CD14-positive monocyte (primary cell): Measurements from ENCODE around the gene OR8H2. TPM values are rescaled to one million over a fixed set of nuclear protein-coding genes. Genes with fewer than 3 reads are reported as not detected.
"Not testable (repeated sequence)": the region's sequence is repeated elsewhere in the genome, so short reads cannot be mapped to it uniquely, and the experiment has no call there.

Source experiments
- DNase-seq, 3 donors: peaks; one replicate each; pipeline ENCODE4 v3.0.0-alpha.2; 2011 to 2022
- H2AFZ ChIP-seq: 2 replicates; pipeline ENCODE4 v1.6.0; 2012; ENCODE audit warnings: mild to moderate bottlenecking, low read depth, low read length, inconsistent platforms; ENCODE audit not compliant: insufficient read depth, poor library complexity, severe bottlenecking
- H3K27ac ChIP-seq, 2 donors: 1 replicate in 1 of 2; 2 replicates in 1 of 2; pipeline ENCODE4 v1.5.1; 2012 to 2013; ENCODE audit warnings: low read length in 2 of 2, control low read depth in 1 of 2, inconsistent platforms in 1 of 2, low read depth in 1 of 2, mild to moderate bottlenecking in 1 of 2
- H3K27me3 ChIP-seq, 2 donors: one replicate each; pipeline versions ENCODE4 v1.6.0 to v1.6.1; 2011 to 2013; ENCODE audit warnings: low read length in 2 of 2; ENCODE audit not compliant: control insufficient read depth in 2 of 2, insufficient read depth in 2 of 2
- H3K36me3 ChIP-seq, 2 donors: replicated peaks in 1 of 2; 1 replicate in 1 of 2; 2 replicates in 1 of 2; pipeline versions ENCODE4 v1.5.1 to v1.6.1; 2012 to 2013; ENCODE audit warnings: low read length in 2 of 2, control low read depth in 1 of 2, inconsistent platforms in 1 of 2, mild to moderate bottlenecking in 1 of 2; ENCODE audit not compliant: insufficient read depth in 2 of 2, control insufficient read depth in 1 of 2
- H3K4me1 ChIP-seq, 2 donors: 1 replicate in 1 of 2; 2 replicates in 1 of 2; pipeline versions ENCODE4 v1.5.1 to v1.6.1; 2012 to 2013; ENCODE audit warnings: low read length in 2 of 2, control low read depth in 1 of 2, inconsistent platforms in 1 of 2, mild to moderate bottlenecking in 1 of 2, moderate library complexity in 1 of 2; ENCODE audit not compliant: insufficient read depth in 2 of 2, control insufficient read depth in 1 of 2
- H3K4me2 ChIP-seq: replicated peaks from 2 replicates; pipeline ENCODE3; 2012; ENCODE audit warnings: low read length, moderate library complexity, mild to moderate bottlenecking; ENCODE audit not compliant: poor library complexity, severe bottlenecking; ENCODE audit errors: extremely low read depth
- H3K4me3 ChIP-seq, 3 experiments: fragments of 200-600 bp in 1 of 3; sonication (generic) in 1 of 3; replicated peaks in 1 of 3; 1 replicate in 2 of 3; 2 replicates in 1 of 3; pipeline ENCODE4 v1.5.1; 2011 to 2013; ENCODE audit warnings: low read length in 3 of 3, mild to moderate bottlenecking in 3 of 3, control low read depth in 2 of 3, low read depth in 2 of 3, inconsistent platforms in 1 of 3, moderate library complexity in 1 of 3
- H3K79me2 ChIP-seq: 2 replicates; pipeline ENCODE4 v1.6.0; 2012; ENCODE audit warnings: mild to moderate bottlenecking, control low read depth, inconsistent platforms, low read length, moderate library complexity; ENCODE audit not compliant: insufficient read depth
- H3K9ac ChIP-seq: 2 replicates; pipeline ENCODE4 v1.6.0; 2017; ENCODE audit warnings: low read length, mild to moderate bottlenecking; ENCODE audit not compliant: insufficient read depth, poor library complexity, severe bottlenecking
- H3K9me3 ChIP-seq, 2 donors: replicated peaks in 1 of 2; 1 replicate in 1 of 2; 2 replicates in 1 of 2; pipeline versions ENCODE4 v1.5.1 to v1.6.1; 2012 to 2013; ENCODE audit warnings: low read length in 2 of 2, control low read depth in 1 of 2; ENCODE audit not compliant: control insufficient read depth in 1 of 2, insufficient read depth in 1 of 2
- H4K20me1 ChIP-seq: 2 replicates; pipeline ENCODE4 v1.6.0; 2012; ENCODE audit warnings: mild to moderate bottlenecking, low read length, control low read depth, moderate library complexity; ENCODE audit not compliant: insufficient read depth
- H3K27ac Mint-ChIP-seq, 7 donors: one replicate each; pipeline ENCODE4 v1.8.0; 2020; ENCODE audit warnings: mild to moderate bottlenecking in 7 of 7, mixed read lengths in 7 of 7, moderate library complexity in 6 of 7, inconsistent platforms in 2 of 7
- H3K27me3 Mint-ChIP-seq, 3 donors: one replicate each; pipeline ENCODE4 v1.8.0; 2021 to 2022; ENCODE audit warnings: low read depth in 3 of 3, mild to moderate bottlenecking in 3 of 3, mixed read lengths in 3 of 3, moderate library complexity in 3 of 3, inconsistent platforms in 1 of 3
- H3K36me3 Mint-ChIP-seq, 2 donors: one replicate each; pipeline ENCODE4 v1.8.0; 2020; ENCODE audit warnings: mixed read lengths in 2 of 2, inconsistent platforms in 1 of 2, mild to moderate bottlenecking in 1 of 2
- H3K4me1 Mint-ChIP-seq: one replicate; pipeline ENCODE4 v1.8.0; 2020; ENCODE audit warnings: mild to moderate bottlenecking, mixed read lengths
- H3K4me3 Mint-ChIP-seq, 2 donors: one replicate each; pipeline ENCODE4 v1.8.0; 2020; ENCODE audit warnings: mild to moderate bottlenecking in 2 of 2, mixed read lengths in 2 of 2, moderate library complexity in 1 of 2
- H3K9me3 Mint-ChIP-seq, 7 donors: one replicate each; pipeline ENCODE4 v1.8.0; 2020 to 2022; ENCODE audit warnings: mixed read lengths in 7 of 7, mild to moderate bottlenecking in 6 of 7, moderate library complexity in 6 of 7, inconsistent platforms in 2 of 7
- WGBS: methylation state at CpG from one replicate; pipeline ENCODE4 v1.1.5; 2013; ENCODE audit warnings: missing lambda C conversion rate; ENCODE audit not compliant: insufficient coverage; 5-methylcytosine and 5-hydroxymethylcytosine counted together
- intact Hi-C, 2 donors: fragments of 100-400 bp; cut with micrococcal nuclease; formaldehyde crosslinking; loops; one replicate each; pipeline versions ENCODE4 v1.15.0 to v1.15.1; 2023
- polyA plus RNA-seq, 3 donors: library from polyadenylated mRNA; depleted of rRNA in 1 of 3; unstranded in 2 of 3; stranded (reverse) in 1 of 3; fragments of 300-500 nt in 2 of 3; fragments of >200 nt in 1 of 3; fragmentation: Illumina TruSeq in 2 of 3; gene quantifications; 1 replicate in 2 of 3; 2 replicates in 1 of 3; pipeline ENCODE4 v1.2.3, GENCODE V29; 2012 to 2021
- TF ChIP-seq, protein P1 (sequence below): fragments of 200-600 bp; IDR thresholded peaks from one replicate; pipeline ENCODE4 v1.8.0; 2022; ENCODE audit warnings: antibody characterized with exemption, mild to moderate bottlenecking

The OR8H2 gene
- polyA plus RNA-seq, 3 donors = not detected

DNA sequence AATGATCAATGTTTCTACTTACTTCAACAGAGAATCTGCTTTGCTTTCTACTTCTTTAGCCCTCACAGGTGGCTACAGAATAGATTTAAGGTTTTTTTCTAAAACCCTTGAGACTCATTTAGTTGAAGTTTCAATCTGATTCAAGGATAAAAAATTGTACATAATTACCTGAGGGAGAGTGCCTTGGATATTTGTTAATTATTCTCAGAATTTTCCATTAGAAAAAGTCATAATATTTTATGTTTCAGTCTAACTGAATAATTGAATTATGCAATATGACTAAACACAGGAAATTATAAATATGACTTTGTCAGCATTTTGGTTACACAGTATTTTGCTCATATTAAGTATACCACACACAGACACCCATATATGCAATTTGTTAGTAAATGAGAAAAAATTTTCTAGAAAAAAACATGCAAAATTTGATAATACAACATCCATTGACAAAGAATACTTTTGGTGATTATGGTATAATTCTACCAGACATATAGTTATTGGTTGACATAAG, 36.7 kb downstream of the OR8H2 start, which contains the start of gene OR8J3:
OR8J3 (minus strand) TSS at position 51 of the 511 bp plus-strand sequence. CDS start 2,483 bp downstream, outside the sequence.
- no peak within 1 kb of the TSS for H3K4me3 ChIP-seq

DNA sequence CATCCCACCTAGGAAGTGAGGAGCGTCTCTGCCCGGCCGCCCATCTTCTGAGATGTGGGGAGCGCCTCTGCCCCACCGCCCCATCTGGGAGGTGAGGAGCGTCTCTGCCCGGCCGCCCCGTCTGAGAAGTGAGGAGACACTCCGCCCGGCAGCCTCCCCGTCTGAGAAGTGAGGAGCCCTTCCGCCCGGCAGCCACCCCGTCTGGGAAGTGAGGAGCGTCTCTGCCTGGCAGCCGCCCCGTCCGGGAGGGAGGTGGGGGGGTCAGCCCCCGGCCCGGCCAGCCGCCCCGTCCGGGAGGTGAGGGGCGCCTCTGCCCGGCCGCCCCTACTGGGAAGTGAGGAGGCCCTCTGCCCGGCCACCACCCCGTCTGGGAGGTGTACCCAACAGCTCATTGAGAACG, 40.2 kb downstream of the OR8H2 start:
- WGBS = 98% methylated on average over 13 of the region's 30 CpGs
- H3K4me3 ChIP-seq, H2AFZ ChIP-seq, H4K20me1 ChIP-seq, H3K79me2 ChIP-seq, H3K4me1 ChIP-seq, H3K27ac ChIP-seq, DNase-seq, H3K36me3 ChIP-seq, H3K27me3 Mint-ChIP-seq, H3K4me1 Mint-ChIP-seq, H3K4me3 Mint-ChIP-seq, H3K4me2 ChIP-seq, H3K9ac ChIP-seq, intact Hi-C loops, H3K36me3 Mint-ChIP-seq, H3K27ac Mint-ChIP-seq, H3K27me3 ChIP-seq: not testable (repeated sequence)
- H3K9me3 ChIP-seq = peaks cover 6 to 13% of the 10 kb centered on the region in 2 donors
- H3K9me3 Mint-ChIP-seq = peaks cover 0 to 14% (median 8%) of the 10 kb centered on the region in 7 donors

More for the DNA sequence above, 36.7 kb downstream of the OR8H2 start, which contains the start of gene OR8J3:
- Mint-ChIP-seq H3K9me3 (peaks cover 1 to 13% (median 7%) of the 10 kb centered on the region in 7 donors), H3K27ac (peak within 1 kb of the TSS in 1 of 7 donors; percentile 57), H3K27me3 (no peaks in the 10 kb centered on the region), H3K36me3 (no peaks in the 10 kb centered on the region), H3K4me3 (no peak within 1 kb of the TSS), H3K4me1 (no peaks in the 10 kb centered on the region)
- Histone ChIP-seq H3K9ac (no peak within 1 kb of the TSS), H3K79me2 (no peaks in the 10 kb centered on the region), H3K27ac (no peak within 1 kb of the TSS), H3K27me3 (no peaks in the 10 kb centered on the region), H4K20me1 (no peaks in the 10 kb centered on the region), H2AFZ (no peak within 1 kb of the TSS), H3K36me3 (no peaks in the 10 kb centered on the region), H3K9me3 (peaks cover 5 to 7% of the 10 kb centered on the region in 2 donors), H3K4me2 (no peak within 1 kb of the TSS), H3K4me1 (no peaks in the 10 kb centered on the region)
- intact Hi-C loops = no loop called here
- DNase-seq = no peak
- TF ChIP-seq, protein P1, sequence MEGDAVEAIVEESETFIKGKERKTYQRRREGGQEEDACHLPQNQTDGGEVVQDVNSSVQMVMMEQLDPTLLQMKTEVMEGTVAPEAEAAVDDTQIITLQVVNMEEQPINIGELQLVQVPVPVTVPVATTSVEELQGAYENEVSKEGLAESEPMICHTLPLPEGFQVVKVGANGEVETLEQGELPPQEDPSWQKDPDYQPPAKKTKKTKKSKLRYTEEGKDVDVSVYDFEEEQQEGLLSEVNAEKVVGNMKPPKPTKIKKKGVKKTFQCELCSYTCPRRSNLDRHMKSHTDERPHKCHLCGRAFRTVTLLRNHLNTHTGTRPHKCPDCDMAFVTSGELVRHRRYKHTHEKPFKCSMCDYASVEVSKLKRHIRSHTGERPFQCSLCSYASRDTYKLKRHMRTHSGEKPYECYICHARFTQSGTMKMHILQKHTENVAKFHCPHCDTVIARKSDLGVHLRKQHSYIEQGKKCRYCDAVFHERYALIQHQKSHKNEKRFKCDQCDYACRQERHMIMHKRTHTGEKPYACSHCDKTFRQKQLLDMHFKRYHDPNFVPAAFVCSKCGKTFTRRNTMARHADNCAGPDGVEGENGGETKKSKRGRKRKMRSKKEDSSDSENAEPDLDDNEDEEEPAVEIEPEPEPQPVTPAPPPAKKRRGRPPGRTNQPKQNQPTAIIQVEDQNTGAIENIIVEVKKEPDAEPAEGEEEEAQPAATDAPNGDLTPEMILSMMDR = no peak
